NCI-H2081 treated with DMSO at 0.1 percent for 48 hours (cell line): ENCODE results near the gene PRSS8.
"Not testable (repeated sequence)": the region's sequence is repeated elsewhere in the genome, so short reads cannot be mapped to it uniquely, and the experiment has no call there.

Experiments
- DNase-seq: peaks from one replicate; lab custom pipeline; 2025; lab: John Stamatoyannopoulos, UW

Gene PRSS8

GRCh38 chr16:31144418-31144817 is 8.9 kb upstream of the PRSS8 start:
- not testable (repeated sequence) for DNase-seq

GRCh38 chr16:31143694-31144148 is 8.2 kb upstream of the PRSS8 start:
- no peak for DNase-seq

GRCh38 chr16:31143011-31143693 is 7.6 kb upstream of the PRSS8 start:
- no peak for DNase-seq

- peak; percentile 64 for DNase-seq
Measured at GRCh38 chr16:31142109-31143010, 6.8 kb upstream of the PRSS8 start.

- DNase-seq, result no peak
Measured at GRCh38 chr16:31141489-31142108, 6.1 kb upstream of the PRSS8 start.

- not testable (repeated sequence) for DNase-seq
Measured at GRCh38 chr16:31141071-31141469, 5.5 kb upstream of the PRSS8 start.

GRCh38 chr16:31138621-31139578 is 3.4 kb upstream of the PRSS8 start:
- no peak for DNase-seq

- DNase-seq, result not testable (repeated sequence)
Measured at GRCh38 chr16:31136822-31137499, 1.4 kb upstream of the PRSS8 start.

- DNase-seq, result no peak
Measured at GRCh38 chr16:31136287-31136662, 748 bp upstream of the PRSS8 start.

GRCh38 chr16:31134625-31135534 is 647 bp downstream of the PRSS8 start:
- no peak for DNase-seq

- no peak for DNase-seq
Measured at GRCh38 chr16:31134091-31134571, 1.4 kb downstream of the PRSS8 start.

- DNase-seq, result no peak
Measured at GRCh38 chr16:31133046-31133501, 2.5 kb downstream of the PRSS8 start.

- DNase-seq, result no peak
Measured at GRCh38 chr16:31132303-31132979, 3.1 kb downstream of the PRSS8 start.

GRCh38 chr16:31131841-31132271 is 3.7 kb downstream of the PRSS8 start:
- no peak for DNase-seq

- no peak for DNase-seq
Measured at GRCh38 chr16:31131416-31131815, 4.1 kb downstream of the PRSS8 start.

GRCh38 chr16:31130899-31131298 is 4.6 kb downstream of the PRSS8 start:
- DNase-seq, result no peak

GRCh38 chr16:31130336-31130891 is 5.1 kb downstream of the PRSS8 start:
- no peak for DNase-seq

GRCh38 chr16:31129568-31130335 is 5.8 kb downstream of the PRSS8 start:
- DNase-seq, result no peak
